K562 (cell line): ENCODE data around the gene ARID3A. TPM values are rescaled to one million over a fixed set of nuclear protein-coding genes. Genes with fewer than 3 reads are reported as not detected.

Source experiments
- BRF1 ChIP-seq: IDR thresholded peaks from 3 replicates; pipeline ENCODE4 v1.6.1; 2011; ENCODE audit warnings: borderline replicate concordance, mild to moderate bottlenecking; ENCODE audit not compliant: insufficient read length; ENCODE audit errors: extremely low read depth
- FOXP4 ChIP-seq: sonication (generic); formaldehyde crosslinking; IDR thresholded peaks from 2 replicates; pipeline ENCODE4 v1.8.0; 2022; ENCODE audit warnings: mild to moderate bottlenecking, missing genetic modification reagents, borderline replicate concordance
- HNRNPK ChIP-seq: fragments of 200-400 bp; formaldehyde crosslinking; IDR thresholded peaks from one replicate; pipeline ENCODE4 v1.6.1; 2018; ENCODE audit warnings: mild to moderate bottlenecking, low read depth, low read length; ENCODE audit not compliant: poor library complexity, severe bottlenecking
- PTTG1 ChIP-seq: fragments of 450-650 bp; IDR thresholded peaks from 2 replicates; pipeline ENCODE4 v1.6.1; 2016; ENCODE audit warnings: low read depth, mild to moderate bottlenecking, missing genetic modification characterization, missing compliant biosample characterization
- RCOR1 ChIP-seq, 2 experiments: IDR thresholded peaks; 2 replicates each; pipeline ENCODE4 v1.6.1; 2012; ENCODE audit warnings: low read depth in 2 of 2, low read length in 2 of 2, borderline replicate concordance in 1 of 2, improper control_type of control experiment in 1 of 2
- SFPQ ChIP-seq: fragments of 200-400 bp; formaldehyde crosslinking; IDR thresholded peaks from 2 replicates; pipeline ENCODE4 v1.6.1; 2017; ENCODE audit warnings: mild to moderate bottlenecking, low read depth, low read length, moderate library complexity
- XRCC5 ChIP-seq: fragments of 200-400 bp; formaldehyde crosslinking; IDR thresholded peaks from 2 replicates; pipeline ENCODE4 v1.6.1; 2017; ENCODE audit warnings: low read depth, mild to moderate bottlenecking, low read length
- ZNF57 ChIP-seq: fragments of 450-650 bp; formaldehyde crosslinking; IDR thresholded peaks from 2 replicates; pipeline ENCODE4 v1.4.0; 2020; ENCODE audit warnings: mild to moderate bottlenecking, moderate library complexity
- ZNF586 ChIP-seq: fragments of 450-650 bp; formaldehyde crosslinking; conservative IDR thresholded peaks from 2 replicates; pipeline ENCODE4 v1.4.0; 2020; ENCODE audit warnings: mild to moderate bottlenecking, moderate library complexity
- polyA plus RNA-seq, 8 experiments: library from polyadenylated mRNA; depleted of rRNA in 4 of 8; stranded (reverse) in 5 of 8; unstranded in 3 of 8; fragments of >200 nt; fragmentation: Nextera tagmentation in 2 of 8; fragmentation: Illumina TruSeq in 1 of 8; extraction: Ambion mirVana in 2 of 8; extraction: Trizol in 1 of 8; gene quantifications; 2 replicates each; pipeline versions ENCODE4 v1.2.1 to v1.2.3, GENCODE V29; 2011 to 2014; ENCODE audit warnings: inconsistent platforms in 1 of 8, missing spikeins in 1 of 8
- total RNA-seq, 7 experiments: library from RNA; depleted of rRNA in 6 of 7; stranded (reverse); fragments of >200 nt in 6 of 7; fragmentation: Illumina TruSeq in 2 of 7; extraction: Trizol in 2 of 7; gene quantifications; 2 replicates each; pipeline versions ENCODE4 v1.2.1 to v1.2.3, GENCODE V29; 2011 to 2021; ENCODE audit warnings: low replicate concordance in 1 of 7
- TF ChIP-seq, protein P1 (sequence below): sonication (generic); IDR thresholded peaks from 2 replicates; pipeline ENCODE4 v1.6.1; 2016

The ARID3A gene
- total and polyA plus RNA-seq, 9 of the 15 experiments (the other 6 are each of a cell fraction or from before 2014, with no cell fraction given), result 1.4 to 118 (median 31.2) TPM

DNA sequence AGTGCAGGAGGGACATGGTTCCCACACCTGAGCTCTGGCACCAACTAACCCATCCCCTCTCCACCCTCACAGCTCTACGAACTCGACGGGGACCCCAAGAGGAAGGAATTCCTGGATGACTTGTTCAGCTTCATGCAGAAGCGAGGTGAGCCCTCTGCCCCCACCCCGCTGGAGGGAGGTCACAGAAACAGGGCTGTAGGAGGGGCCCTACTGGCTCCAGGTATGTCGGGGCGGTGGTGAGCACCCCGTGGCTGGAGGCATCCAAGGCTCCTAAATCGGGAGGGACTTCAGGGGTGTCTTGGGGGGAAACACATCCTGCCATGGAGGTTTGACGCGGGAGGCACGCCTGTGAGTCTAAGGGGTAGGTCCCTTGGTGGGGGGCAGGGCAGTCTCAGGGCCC lies 34.2 kb downstream of the ARID3A start (continued):
- TF ChIP-seq FOXP4 (CRISPR knock-in tag) (no peak), ZNF586 (no peak), XRCC5 (no peak), PTTG1 (no peak), HNRNPK (no peak), RCOR1 (IDR thresholded peaks at IDR 0.05; ENCODE audit: borderline replicate concordance in 1 of 2, low read depth in 2 of 2, low read length in 2 of 2) (0 out of 4 replicates have a peak, but pooled peaks of 1 of the 2 experiments have one; percentile 6), ZNF57 (no peak), SFPQ (no peak), BRF1 (no peak)
- TF ChIP-seq, protein P1, sequence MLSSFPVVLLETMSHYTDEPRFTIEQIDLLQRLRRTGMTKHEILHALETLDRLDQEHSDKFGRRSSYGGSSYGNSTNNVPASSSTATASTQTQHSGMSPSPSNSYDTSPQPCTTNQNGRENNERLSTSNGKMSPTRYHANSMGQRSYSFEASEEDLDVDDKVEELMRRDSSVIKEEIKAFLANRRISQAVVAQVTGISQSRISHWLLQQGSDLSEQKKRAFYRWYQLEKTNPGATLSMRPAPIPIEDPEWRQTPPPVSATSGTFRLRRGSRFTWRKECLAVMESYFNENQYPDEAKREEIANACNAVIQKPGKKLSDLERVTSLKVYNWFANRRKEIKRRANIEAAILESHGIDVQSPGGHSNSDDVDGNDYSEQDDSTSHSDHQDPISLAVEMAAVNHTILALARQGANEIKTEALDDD, result no peak
- TF ChIP-seq, all 486 proteins: peak for 6
